GM12873 (cell line): ENCODE measurements around the gene CEP41.

ENCODE experiments used
- CTCF ChIP-seq: IDR thresholded peaks from 2 replicates; pipeline ENCODE4 v1.5.1; 2012; ENCODE audit warnings: low read depth, mild to moderate bottlenecking, moderate library complexity, low read length, control low read depth; ENCODE audit not compliant: insufficient read depth; ENCODE audit errors: missing control alignments

CEP41 gene

DNA sequence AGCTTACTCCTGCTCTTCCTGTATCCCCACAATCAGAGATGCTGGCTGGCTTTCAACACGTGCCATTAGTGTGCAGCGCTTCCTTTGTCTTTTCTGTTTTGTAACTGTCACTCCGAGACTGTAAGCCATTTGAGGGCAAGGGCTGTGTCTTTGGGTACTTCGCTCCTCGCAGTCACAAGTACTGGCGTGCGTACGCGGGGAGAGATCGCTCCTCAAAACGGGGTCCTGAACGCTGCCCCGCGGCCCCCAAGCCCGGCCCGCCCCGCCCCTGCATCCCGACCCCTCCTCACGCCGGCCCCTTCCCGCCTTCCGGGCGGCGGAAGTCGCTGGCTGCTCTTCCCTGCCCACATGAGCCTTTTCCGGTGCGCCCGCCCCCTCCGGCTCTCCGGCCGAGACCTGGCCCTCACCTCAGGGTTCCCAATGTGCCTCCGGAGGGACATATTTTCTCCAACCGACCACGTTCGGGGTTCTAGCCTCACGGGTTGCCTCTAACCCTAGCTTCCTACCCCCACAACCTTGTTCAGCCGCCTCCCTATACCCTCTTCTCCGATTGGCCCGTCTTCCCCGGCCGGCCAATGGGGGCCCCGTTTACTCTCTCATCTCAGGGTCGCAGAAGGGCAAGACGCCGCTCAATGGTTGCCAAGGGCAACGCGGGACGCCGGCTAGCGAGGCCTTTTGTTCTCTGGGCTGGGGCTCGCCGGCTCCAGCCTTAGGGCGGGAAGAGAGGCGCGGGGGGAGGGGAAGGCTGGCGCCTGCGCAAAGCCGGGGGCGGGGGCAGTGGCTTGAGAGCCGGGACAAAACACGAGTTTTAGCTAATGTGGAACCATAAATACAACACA lies at the start of gene CEP41:
Gene CEP41 (minus strand): TSS at position 490 of the 839 bp plus-strand sequence. CDS start 50 bp downstream, at position 440.
- no peak for TF ChIP-seq CTCF

DNA sequence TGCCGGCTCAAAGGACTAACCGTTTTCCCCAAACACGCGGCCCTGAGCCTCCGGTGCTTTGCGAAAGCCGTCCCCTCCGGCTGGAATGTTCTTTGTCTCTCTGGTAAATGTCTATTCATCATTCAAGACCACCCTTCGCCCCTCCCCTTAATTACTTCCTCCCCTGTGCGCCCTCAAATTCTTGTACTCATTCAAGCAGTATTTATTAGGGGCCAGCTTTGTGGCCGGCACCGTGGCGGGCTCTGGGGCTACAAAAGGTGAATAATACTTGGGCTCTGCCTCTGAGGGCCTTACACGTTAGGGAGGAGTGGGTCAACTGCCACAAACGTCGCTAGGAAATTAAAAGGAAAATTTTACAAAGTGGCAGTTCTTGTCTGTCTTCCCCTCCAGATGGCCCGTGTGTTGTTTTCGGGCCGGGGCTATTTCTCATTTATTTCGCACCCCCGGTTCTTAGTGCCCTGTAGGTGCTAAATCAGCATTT lies 49.5 kb upstream of the CEP41 start:
- no peak for TF ChIP-seq CTCF

DNA sequence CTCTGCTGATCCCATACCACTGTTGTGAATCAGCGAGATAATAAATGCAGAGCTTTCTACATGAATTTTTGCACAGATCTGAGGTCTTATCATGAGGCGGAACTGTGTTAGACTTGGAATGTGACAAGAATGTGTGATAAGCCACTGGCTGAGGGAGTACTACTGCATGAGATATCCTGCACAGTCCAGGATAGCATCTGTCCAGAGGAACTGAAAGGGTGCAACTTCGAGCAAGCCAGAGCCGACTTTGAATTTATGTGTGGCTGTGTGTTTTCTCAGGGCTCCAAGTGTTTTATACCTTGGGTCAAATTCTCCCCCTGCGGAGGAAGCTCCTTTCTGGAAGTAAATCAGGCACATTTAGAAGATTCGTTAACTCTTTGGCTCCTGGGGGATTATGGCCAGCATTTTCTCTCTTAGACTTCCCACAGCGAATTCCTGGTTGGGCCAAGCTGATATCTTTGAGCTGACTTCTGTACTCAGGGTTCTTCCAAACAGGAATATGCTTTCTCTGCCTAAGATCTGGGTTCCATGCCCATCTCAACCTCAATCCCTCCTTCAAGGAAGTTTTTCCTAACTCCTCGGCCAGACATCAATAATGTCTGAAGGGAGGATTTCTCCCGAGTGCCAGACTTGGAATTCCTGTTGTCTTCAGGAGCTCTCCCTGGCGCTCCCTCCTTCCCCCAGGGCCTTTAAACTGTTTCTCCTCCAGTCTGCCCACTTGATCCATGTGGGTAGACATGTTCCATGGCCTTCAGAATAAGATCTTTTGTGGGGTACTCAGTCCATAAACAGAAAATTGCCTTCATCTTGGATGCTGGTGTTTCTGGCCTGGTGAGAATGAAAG lies 48.5 kb upstream of the CEP41 start:
- TF ChIP-seq CTCF: no peak

DNA sequence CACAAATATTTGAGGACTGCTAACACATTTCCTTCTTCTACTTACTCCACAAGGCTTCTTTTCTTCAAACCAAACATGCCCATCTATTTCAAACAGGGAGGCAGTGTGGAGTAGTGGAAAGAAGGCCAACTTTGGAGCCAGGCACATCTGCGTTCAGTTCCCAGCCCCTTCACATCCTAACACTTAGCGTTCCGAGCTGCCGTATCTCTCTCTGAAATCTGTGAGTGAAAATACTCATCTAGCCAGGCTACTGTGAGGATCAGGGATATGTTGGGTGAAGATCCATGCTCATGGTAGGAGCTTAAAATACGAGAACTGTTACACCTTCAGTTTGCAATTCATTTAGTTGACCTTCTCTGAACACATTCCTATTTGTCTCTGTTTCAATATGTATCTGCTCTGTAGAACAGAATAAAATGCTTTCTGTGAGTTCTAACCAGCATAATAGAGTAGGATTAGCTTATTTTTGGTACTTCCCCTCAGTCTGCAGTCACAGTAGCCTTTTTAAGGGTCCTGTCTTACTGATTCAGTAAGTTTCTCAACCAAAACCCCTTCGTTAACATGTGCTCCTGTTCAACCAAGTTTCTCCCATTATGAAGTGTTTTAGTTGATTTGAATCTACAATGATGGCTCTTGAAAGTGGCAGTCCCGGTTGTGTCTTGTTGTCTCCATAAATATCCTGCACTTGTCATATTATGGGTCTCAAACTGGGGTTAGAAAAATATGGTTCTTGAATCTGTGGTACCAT lies 47.8 kb upstream of the CEP41 start:
- TF ChIP-seq CTCF: no peak

GRCh38 chr7:130486954-130487436 lies 46.2 kb upstream of the CEP41 start:
- TF ChIP-seq CTCF: no peak

DNA sequence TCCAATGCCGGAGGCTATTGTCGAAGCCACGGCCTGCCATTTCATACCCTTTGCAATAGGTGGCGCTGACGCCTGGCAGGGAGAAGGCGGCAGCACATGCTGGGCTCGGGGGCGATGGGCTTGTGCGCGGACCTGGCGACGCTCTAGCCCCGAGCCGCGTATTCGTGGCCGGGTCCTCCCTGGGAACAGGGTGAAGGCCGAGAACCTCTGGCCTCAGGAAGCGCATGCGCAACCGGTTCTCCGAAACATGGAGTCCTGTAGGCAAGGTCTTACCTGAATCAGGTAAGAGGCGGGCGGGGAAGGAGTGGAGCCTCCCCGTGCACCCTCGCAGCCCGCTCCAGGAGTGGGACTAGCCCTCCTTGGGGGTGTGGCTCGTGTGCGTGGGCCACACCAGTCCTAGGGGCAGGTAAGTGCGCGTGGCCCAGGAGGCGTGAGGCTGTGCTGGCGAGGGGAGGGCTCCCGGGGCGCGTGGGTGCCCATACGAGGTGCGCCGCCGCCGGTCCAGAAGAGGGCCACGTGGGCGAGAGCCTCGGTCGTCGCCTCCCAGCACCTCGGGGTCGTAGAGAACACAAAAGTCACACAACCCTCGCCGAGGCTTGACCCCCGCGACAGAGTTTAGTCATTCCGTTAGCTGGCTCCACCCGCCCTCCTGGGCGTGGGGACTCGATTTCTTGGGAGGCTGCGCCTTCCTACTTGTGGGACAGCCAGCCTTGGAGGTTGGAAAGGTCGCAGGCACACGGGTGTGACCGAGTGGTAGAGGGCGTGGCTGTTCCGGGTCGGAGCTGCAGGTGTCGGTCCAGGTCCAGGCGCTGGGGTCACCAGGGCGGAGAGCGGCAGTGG lies 45.5 kb upstream of the CEP41 start:
- TF ChIP-seq CTCF: peak; percentile 71
